COLO668 (cell line): ENCODE data around the gene OR14C36.
"Not testable (repeated sequence)": the region's sequence is repeated elsewhere in the genome, so short reads cannot be mapped to it uniquely, and the experiment has no call there.

Experiments
- DNase-seq: peaks from one replicate; lab custom pipeline; 2025; ENCODE audit not compliant: unreplicated experiment; lab: John Stamatoyannopoulos, UW

The OR14C36 gene, protein sequence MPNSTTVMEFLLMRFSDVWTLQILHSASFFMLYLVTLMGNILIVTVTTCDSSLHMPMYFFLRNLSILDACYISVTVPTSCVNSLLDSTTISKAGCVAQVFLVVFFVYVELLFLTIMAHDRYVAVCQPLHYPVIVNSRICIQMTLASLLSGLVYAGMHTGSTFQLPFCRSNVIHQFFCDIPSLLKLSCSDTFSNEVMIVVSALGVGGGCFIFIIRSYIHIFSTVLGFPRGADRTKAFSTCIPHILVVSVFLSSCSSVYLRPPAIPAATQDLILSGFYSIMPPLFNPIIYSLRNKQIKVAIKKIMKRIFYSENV

DNA sequence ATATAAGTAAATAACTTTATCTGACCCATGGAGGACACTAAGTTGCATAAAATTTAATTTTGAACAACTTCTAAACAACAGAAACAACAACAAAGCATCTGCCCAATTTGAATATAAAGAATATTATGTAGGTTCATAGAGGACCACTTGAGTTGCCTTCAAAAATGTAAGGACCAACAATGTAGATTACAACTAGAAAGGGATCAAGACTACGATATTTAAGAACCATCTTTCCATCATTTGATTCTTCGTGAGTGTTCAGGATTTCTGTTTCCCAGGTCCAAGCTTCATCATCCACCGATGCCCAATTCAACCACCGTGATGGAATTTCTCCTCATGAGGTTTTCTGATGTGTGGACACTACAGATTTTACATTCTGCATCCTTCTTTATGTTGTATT, at the start of gene OR14C36:
Gene OR14C36, plus strand, starts transcription at position 301 of the 400 bp plus-strand sequence. Its CDS starts 0 bp downstream, at position 301.
- DNase-seq = no peak

DNA sequence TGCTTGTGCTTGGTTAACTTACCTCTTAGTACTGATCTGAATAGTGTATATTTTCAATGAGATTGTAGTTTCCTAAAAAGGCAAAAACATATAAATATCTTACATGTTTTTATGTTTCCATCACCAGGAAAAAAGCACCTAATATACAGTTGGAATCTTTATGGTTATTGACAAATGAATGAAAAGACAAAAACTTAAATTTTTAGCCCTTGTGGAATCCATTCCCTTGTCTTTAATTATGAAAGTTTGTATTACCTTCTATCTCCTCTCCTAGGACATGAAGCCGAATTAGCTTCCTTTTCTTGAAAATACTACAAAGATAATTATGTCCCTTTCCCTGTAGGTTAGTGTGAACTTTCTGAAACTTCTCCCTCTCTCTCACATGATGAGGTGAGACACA, 45.3 kb upstream of the OR14C36 start, which contains the start of gene OR2T12:
Gene OR2T12, minus strand, starts transcription at position 101 of the 400 bp plus-strand sequence. CDS start 7,846 bp downstream, outside the sequence.
- DNase-seq = no peak

- not testable (repeated sequence) for DNase-seq
Observed at GRCh38 chr1:248305672-248306071, 42.9 kb upstream of the OR14C36 start.

GRCh38 chr1:248306103-248306502, 42.5 kb upstream of the OR14C36 start:
- no peak for DNase-seq

GRCh38 chr1:248306740-248307139, 41.8 kb upstream of the OR14C36 start:
- DNase-seq = not testable (repeated sequence)

- no peak for DNase-seq
Observed at GRCh38 chr1:248316796-248317195, 31.8 kb upstream of the OR14C36 start.

GRCh38 chr1:248324468-248324867, 24.1 kb upstream of the OR14C36 start, which contains the start of gene OR2M7:
Gene OR2M7 (minus strand): TSS chr1:248324568. CDS start chr1:248324568, 0 bp downstream.
- DNase-seq = no peak

GRCh38 chr1:248343451-248343850, 5.1 kb upstream of the OR14C36 start:
- no peak for DNase-seq

DNA sequence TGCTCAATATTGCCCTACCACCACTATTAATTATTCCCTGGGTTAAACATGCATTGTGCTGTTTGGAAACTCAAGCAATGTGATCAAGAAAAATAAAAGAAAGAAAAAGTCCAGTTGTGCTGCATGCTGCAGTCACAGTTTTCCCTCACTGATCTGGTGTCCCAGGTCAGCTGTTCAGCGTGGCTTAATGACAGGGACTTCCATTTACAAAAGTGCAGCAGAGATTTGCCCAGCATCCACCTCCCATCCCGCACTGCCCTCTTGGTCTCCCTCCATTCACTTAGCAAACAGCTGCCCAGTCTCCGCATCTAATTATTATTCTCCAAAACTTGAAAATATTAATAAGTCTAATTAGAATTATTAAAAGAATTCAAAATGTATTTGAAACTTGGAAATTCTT, 10.8 kb downstream of the OR14C36 start:
- DNase-seq = no peak

- DNase-seq = no peak
Observed at GRCh38 chr1:248361121-248361715, 12.6 kb downstream of the OR14C36 start, which contains the start of gene OR2T4. Gene OR2T4 (plus strand): TSS chr1:248361665. CDS start chr1:248361665, 0 bp downstream.

DNA sequence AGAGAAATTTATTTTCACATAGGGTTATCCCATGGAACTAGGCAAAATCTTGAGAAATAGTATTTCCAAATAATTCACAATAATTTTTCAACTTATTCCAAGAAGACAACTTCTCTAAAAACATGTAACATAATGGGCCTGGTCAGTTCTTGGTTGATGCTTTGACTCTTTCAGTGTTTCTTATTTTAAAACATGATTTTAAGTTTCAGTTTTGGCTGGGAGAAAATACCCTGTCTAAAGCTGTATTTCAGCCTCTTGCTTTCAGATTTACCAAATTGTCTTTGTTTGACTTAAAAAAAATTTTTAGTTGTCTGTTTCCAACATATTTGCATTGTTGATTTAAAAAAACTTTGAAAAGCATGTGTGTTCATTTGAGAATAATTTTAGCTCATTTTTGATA, 18.0 kb downstream of the OR14C36 start:
- no peak for DNase-seq

DNA sequence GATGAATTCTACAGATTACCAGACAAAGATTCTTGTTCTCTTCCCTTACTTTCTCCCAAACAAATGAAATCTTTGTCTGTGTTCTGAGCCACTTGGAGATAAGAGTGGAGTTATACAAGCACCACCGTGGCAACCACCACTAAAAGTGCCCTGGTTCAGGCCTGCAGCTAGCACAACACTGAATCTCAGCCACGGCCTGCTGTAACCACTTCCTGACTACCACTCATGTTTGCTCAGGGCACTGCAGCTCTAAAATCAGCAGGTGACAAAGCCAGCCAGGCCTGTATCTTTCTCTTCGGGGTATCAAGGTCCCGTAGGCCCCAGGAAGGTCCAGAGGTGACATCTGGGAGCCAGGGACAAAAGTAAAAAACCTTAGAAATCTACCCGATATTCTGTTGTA, 23.8 kb downstream of the OR14C36 start:
- DNase-seq = no peak

DNA sequence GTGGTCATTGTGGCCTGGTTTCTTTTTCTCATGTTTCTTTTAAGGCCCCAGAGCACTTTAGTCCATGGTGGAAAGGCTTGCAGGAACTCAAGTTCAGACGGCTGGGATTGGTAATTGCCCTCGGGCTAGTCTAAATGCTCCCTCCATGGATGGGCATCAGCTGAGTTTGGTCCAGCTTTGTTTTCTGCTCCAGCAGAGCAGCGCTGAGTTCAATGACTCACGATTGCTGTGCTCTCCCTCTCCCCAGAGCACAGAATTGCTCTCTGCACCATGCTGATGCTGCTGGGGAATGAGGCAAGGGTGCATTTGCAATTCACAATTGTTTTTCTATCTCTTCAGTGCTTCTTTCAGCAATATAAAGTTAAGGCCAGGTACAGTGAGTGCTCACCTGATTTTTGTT, 25.2 kb downstream of the OR14C36 start:
- DNase-seq = no peak

DNA sequence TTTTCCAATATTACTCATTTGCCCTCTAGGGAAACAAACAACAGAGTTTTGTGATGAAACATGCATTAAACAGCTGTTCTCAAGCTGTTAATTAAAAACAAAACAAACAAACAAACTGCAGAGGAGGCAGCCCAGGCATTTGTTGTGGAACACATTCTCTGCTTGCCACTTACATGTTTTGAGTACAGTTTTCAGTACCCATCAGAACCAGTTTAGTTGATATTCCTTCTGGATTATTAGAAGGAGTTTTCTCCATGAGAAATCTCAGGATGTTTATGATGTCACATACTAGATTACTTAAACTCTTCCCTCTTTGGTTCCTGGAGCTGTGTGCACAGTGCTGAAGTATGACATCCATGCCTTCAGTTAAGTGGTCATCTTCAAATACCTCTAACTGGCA, 26.9 kb downstream of the OR14C36 start, which contains the start of gene OR2T6:
Gene OR2T6, plus strand, starts transcription at position 301 of the 400 bp plus-strand sequence. CDS start 11,863 bp downstream, outside the sequence.
- DNase-seq = no peak

GRCh38 chr1:248376916-248377315, 28.3 kb downstream of the OR14C36 start:
- no peak for DNase-seq

DNA sequence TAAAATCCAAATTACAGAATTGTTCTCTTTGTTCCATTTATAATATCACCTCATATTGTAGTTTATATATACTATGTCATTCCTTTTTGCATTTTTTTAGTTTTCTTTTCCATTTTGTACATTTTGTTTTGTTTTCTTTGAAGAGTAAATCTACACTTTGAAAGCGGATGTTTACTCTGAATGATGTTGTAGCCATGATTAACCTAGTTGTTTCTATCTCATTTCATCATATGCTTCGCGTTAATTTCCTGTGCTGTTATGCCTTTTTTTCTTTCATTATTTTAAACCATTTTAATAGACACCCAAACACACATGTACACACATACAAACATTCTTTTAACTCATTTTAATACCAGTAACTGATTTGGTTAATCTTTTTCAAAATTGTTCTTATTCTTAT, 32.3 kb downstream of the OR14C36 start:
- DNase-seq = no peak

- no peak for DNase-seq
Observed at GRCh38 chr1:248388426-248388825, 39.9 kb downstream of the OR14C36 start.

DNA sequence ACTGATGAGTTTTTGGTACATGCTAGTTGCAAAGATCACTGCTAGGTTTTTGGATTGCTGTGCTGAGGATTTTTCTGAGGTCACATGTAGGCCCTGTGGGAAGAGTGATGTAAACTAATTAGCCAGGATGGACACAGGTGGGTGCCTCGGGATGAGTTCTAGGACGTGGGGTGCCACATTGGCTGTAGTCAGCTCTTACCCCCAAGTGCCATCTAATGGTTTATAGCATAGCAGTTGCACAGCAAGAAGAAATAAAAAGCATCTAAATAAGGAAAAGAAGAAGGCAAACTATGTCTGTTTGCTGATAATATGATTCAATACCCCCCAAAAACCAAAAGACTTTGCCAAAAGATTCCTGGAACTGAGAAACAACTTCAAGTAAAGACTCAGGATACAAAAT, 44.5 kb downstream of the OR14C36 start:
- DNase-seq = no peak
